ENCODE measurements around the gene BANF2.

- TF ChIP-seq SP1 (IDR thresholded peaks at IDR 0.05; ENCODE audit: low read depth, low read length), result no peak
- TF ChIP-seq, protein P1, sequence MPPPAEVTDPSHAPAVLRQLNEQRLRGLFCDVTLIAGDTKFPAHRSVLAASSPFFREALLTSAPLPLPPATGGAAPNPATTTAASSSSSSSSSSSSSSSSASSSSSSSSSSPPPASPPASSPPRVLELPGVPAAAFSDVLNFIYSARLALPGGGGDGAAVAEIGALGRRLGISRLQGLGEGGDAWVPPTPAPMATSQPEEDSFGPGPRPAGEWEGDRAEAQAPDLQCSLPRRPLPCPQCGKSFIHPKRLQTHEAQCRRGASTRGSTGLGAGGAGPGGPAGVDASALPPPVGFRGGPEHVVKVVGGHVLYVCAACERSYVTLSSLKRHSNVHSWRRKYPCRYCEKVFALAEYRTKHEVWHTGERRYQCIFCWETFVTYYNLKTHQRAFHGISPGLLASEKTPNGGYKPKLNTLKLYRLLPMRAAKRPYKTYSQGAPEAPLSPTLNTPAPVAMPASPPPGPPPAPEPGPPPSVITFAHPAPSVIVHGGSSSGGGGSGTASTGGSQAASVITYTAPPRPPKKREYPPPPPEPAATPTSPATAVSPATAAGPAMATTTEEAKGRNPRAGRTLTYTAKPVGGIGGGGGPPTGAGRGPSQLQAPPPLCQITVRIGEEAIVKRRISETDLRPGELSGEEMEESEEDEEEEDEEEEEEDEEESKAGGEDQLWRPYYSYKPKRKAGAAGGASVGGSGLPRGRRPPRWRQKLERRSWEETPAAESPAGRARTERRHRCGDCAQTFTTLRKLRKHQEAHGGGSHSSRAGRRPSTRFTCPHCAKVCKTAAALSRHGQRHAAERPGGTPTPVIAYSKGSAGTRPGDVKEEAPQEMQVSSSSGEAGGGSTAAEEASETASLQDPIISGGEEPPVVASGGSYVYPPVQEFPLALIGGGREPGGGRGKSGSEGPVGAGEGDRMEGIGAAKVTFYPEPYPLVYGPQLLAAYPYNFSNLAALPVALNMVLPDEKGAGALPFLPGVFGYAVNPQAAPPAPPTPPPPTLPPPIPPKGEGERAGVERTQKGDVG (CRISPR knock-in tag; IDR thresholded peaks at IDR 0.05), result no peak
- TF ChIP-seq, protein P2, sequence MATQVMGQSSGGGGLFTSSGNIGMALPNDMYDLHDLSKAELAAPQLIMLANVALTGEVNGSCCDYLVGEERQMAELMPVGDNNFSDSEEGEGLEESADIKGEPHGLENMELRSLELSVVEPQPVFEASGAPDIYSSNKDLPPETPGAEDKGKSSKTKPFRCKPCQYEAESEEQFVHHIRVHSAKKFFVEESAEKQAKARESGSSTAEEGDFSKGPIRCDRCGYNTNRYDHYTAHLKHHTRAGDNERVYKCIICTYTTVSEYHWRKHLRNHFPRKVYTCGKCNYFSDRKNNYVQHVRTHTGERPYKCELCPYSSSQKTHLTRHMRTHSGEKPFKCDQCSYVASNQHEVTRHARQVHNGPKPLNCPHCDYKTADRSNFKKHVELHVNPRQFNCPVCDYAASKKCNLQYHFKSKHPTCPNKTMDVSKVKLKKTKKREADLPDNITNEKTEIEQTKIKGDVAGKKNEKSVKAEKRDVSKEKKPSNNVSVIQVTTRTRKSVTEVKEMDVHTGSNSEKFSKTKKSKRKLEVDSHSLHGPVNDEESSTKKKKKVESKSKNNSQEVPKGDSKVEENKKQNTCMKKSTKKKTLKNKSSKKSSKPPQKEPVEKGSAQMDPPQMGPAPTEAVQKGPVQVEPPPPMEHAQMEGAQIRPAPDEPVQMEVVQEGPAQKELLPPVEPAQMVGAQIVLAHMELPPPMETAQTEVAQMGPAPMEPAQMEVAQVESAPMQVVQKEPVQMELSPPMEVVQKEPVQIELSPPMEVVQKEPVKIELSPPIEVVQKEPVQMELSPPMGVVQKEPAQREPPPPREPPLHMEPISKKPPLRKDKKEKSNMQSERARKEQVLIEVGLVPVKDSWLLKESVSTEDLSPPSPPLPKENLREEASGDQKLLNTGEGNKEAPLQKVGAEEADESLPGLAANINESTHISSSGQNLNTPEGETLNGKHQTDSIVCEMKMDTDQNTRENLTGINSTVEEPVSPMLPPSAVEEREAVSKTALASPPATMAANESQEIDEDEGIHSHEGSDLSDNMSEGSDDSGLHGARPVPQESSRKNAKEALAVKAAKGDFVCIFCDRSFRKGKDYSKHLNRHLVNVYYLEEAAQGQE (IDR thresholded peaks at IDR 0.05; ENCODE audit: low read depth, low read length), result no peak
- TF ChIP-seq RCOR1 (conservative IDR thresholded peaks at IDR 0.05; ENCODE audit: low read depth, low read length), result no peak
- TF ChIP-seq, protein P3, sequence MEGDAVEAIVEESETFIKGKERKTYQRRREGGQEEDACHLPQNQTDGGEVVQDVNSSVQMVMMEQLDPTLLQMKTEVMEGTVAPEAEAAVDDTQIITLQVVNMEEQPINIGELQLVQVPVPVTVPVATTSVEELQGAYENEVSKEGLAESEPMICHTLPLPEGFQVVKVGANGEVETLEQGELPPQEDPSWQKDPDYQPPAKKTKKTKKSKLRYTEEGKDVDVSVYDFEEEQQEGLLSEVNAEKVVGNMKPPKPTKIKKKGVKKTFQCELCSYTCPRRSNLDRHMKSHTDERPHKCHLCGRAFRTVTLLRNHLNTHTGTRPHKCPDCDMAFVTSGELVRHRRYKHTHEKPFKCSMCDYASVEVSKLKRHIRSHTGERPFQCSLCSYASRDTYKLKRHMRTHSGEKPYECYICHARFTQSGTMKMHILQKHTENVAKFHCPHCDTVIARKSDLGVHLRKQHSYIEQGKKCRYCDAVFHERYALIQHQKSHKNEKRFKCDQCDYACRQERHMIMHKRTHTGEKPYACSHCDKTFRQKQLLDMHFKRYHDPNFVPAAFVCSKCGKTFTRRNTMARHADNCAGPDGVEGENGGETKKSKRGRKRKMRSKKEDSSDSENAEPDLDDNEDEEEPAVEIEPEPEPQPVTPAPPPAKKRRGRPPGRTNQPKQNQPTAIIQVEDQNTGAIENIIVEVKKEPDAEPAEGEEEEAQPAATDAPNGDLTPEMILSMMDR (IDR thresholded peaks at IDR 0.05 in 2 of 3, conservative IDR thresholded peaks at IDR 0.05 in 1 of 3; ENCODE audit: control insufficient read depth in 2 of 3, extremely low read depth in 1 of 3, insufficient read depth in 1 of 3, low read depth in 3 of 3, low read length in 3 of 3), result no peak
- TF ChIP-seq, protein P4, sequence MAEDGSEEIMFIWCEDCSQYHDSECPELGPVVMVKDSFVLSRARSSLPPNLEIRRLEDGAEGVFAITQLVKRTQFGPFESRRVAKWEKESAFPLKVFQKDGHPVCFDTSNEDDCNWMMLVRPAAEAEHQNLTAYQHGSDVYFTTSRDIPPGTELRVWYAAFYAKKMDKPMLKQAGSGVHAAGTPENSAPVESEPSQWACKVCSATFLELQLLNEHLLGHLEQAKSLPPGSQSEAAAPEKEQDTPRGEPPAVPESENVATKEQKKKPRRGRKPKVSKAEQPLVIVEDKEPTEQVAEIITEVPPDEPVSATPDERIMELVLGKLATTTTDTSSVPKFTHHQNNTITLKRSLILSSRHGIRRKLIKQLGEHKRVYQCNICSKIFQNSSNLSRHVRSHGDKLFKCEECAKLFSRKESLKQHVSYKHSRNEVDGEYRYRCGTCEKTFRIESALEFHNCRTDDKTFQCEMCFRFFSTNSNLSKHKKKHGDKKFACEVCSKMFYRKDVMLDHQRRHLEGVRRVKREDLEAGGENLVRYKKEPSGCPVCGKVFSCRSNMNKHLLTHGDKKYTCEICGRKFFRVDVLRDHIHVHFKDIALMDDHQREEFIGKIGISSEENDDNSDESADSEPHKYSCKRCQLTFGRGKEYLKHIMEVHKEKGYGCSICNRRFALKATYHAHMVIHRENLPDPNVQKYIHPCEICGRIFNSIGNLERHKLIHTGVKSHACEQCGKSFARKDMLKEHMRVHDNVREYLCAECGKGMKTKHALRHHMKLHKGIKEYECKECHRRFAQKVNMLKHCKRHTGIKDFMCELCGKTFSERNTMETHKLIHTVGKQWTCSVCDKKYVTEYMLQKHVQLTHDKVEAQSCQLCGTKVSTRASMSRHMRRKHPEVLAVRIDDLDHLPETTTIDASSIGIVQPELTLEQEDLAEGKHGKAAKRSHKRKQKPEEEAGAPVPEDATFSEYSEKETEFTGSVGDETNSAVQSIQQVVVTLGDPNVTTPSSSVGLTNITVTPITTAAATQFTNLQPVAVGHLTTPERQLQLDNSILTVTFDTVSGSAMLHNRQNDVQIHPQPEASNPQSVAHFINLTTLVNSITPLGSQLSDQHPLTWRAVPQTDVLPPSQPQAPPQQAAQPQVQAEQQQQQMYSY (CRISPR knock-in tag; IDR thresholded peaks at IDR 0.05), result no peak
- no peak for TF ChIP-seq FOS (IDR thresholded peaks at IDR 0.05; ENCODE audit: borderline replicate concordance, extremely low read depth, insufficient read length)
- no peak for TF ChIP-seq POLR2A (IDR thresholded peaks at IDR 0.05; ENCODE audit: low read depth, low read length)
- TF ChIP-seq CBX5 (IDR thresholded peaks at IDR 0.05; ENCODE audit: low read depth), result no peak
- no peak for TF ChIP-seq HCFC1 (IDR thresholded peaks at IDR 0.05; ENCODE audit: low read length)
- TF ChIP-seq CBX3 (IDR thresholded peaks at IDR 0.05; ENCODE audit: borderline replicate concordance, low read depth), result no peak
- TF ChIP-seq CEBPB (IDR thresholded peaks at IDR 0.05; ENCODE audit: borderline replicate concordance in 1 of 2, low read depth in 2 of 2, low read length in 2 of 2), result no peak
- TF ChIP-seq JUND (IDR thresholded peaks at IDR 0.05; ENCODE audit: low read depth, low read length), result no peak
Measured at GRCh38 chr20:17666481-17666880, 33.3 kb upstream of the BANF2 start.
